ENCODE results near the gene ZDHHC12. TPM values are rescaled to one million over a fixed set of nuclear protein-coding genes. Genes with fewer than 3 reads are reported as not detected.
A peak's percentile ranks its signal among the peaks of the same experiment; 100 is the strongest.

The ZDHHC12 gene
- polyA plus RNA-seq, 3 donors = 50.0 to 72.7 (median 68.4) TPM

DNA sequence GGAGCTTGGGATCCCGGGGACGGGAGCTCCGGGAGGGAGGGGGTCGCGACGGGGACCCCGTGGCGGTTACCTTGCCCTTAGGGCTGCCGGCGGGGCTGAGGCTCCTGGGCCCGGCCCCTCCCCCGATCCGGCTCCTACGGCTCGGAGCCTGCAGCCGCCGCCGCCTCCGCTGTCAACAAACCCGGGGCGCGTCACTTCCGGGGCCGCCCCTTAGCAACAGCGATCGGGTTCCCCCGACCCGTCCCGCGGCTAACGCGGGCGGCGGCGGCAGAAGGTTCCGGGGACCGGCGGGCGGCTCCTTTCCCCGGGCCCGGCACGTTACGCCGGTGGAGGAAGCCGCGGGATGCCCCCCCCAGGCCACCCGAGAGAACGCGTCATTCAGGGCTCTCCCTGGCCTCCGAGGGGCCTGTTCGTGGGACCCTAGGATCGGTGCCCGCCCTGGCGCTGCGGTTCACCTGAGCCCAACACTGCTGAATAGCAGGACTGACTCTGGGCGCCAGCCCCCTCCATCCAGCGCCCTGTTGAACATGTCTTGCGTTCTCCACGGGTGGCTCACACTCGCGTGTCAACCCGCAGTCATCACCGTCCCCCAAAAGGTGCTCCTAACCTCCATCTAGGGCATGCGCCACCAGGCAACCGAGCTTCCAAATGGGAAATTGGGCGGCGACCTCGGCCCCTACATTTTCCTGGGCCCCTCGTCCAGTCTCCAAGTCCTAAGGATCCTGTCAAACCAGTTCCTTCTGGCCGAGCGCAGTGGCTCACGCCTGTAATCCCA lies 48.0 kb upstream of the ZDHHC12 start, which contains the start of gene ZER1:
Gene ZER1 (minus strand): TSS at position 183 of the 775 bp plus-strand sequence. CDS start 16,362 bp downstream, outside the sequence.
- intact Hi-C loops (cut with micrococcal nuclease) = loop anchor here (1.0 to 5.0 kb wide), 3 partner anchors 15 to 110 kb away; partner anchors contain the start of genes TBC1D13 (in 2 of the 2), KYAT1 (in 1 of the 2) and LRRC8A (in 1 of the 2)
- Histone ChIP-seq H4K20me1 (ENCODE audit: insufficient read depth, low read length) (no peaks in the 10 kb centered on the region), H2AFZ (ENCODE audit: insufficient read depth, low read depth, low read length, poor library complexity, severe bottlenecking) (peak within 1 kb of the TSS; percentile 98), H3K27me3 (ENCODE audit: control insufficient read depth in 2 of 2, insufficient read depth in 2 of 2, low read length in 2 of 2) (no peaks in the 10 kb centered on the region), H3K9me3 (replicated peaks in 1 of 2; ENCODE audit: control insufficient read depth in 1 of 2, insufficient read depth in 1 of 2, low read length in 2 of 2) (peaks cover 8 to 13% of the 10 kb centered on the region in 2 donors), H3K27ac (ENCODE audit: low read depth in 1 of 2, low read length in 2 of 2) (peak within 1 kb of the TSS; percentile 85 to 93), H3K9ac (ENCODE audit: insufficient read depth, low read length, poor library complexity, severe bottlenecking) (peak within 1 kb of the TSS; percentile 94), H3K4me3 (replicated peaks in 1 of 3; ENCODE audit: low read depth in 2 of 3, low read length in 3 of 3) (peak within 1 kb of the TSS; percentile 70 to 97 (median 90)), H3K4me2 (replicated peaks; ENCODE audit: extremely low read depth, low read length, poor library complexity, severe bottlenecking) (peak within 1 kb of the TSS; percentile 94), H3K4me1 (ENCODE audit: control insufficient read depth in 1 of 2, insufficient read depth in 2 of 2, low read length in 2 of 2) (peaks cover 8 to 25% of the 10 kb centered on the region in 2 donors), H3K36me3 (replicated peaks in 1 of 2; ENCODE audit: control insufficient read depth in 1 of 2, insufficient read depth in 2 of 2, low read length in 2 of 2) (peaks cover 2 to 7% of the 10 kb centered on the region in 2 donors), H3K79me2 (ENCODE audit: insufficient read depth, low read length) (peaks cover 30% of the 10 kb centered on the region)
- WGBS (ENCODE audit: insufficient coverage) = under 1% methylated on average over 72 of the region's 72 CpGs
- H3K36me3 Mint-ChIP-seq = peaks cover 6 to 13% of the 10 kb centered on the region in 2 donors
- DNase-seq = peak; percentile 87 to 92 (median 89)
- H3K9me3 Mint-ChIP-seq = peaks cover 3 to 21% (median 15%) of the 10 kb centered on the region in 7 donors
- peaks cover 3 to 4% (median 3%) of the 10 kb centered on the region in 3 donors for H3K27me3 Mint-ChIP-seq (ENCODE audit: low read depth in 3 of 3)
- TF ChIP-seq, protein P1, sequence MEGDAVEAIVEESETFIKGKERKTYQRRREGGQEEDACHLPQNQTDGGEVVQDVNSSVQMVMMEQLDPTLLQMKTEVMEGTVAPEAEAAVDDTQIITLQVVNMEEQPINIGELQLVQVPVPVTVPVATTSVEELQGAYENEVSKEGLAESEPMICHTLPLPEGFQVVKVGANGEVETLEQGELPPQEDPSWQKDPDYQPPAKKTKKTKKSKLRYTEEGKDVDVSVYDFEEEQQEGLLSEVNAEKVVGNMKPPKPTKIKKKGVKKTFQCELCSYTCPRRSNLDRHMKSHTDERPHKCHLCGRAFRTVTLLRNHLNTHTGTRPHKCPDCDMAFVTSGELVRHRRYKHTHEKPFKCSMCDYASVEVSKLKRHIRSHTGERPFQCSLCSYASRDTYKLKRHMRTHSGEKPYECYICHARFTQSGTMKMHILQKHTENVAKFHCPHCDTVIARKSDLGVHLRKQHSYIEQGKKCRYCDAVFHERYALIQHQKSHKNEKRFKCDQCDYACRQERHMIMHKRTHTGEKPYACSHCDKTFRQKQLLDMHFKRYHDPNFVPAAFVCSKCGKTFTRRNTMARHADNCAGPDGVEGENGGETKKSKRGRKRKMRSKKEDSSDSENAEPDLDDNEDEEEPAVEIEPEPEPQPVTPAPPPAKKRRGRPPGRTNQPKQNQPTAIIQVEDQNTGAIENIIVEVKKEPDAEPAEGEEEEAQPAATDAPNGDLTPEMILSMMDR (IDR thresholded peaks at IDR 0.05) = no peak
- peak within 1 kb of the TSS; percentile 98 for H3K4me3 Mint-ChIP-seq
- H3K4me1 Mint-ChIP-seq = peaks cover 26% of the 10 kb centered on the region
- H3K27ac Mint-ChIP-seq = peak within 1 kb of the TSS; percentile 91 to 96 (median 95)

DNA sequence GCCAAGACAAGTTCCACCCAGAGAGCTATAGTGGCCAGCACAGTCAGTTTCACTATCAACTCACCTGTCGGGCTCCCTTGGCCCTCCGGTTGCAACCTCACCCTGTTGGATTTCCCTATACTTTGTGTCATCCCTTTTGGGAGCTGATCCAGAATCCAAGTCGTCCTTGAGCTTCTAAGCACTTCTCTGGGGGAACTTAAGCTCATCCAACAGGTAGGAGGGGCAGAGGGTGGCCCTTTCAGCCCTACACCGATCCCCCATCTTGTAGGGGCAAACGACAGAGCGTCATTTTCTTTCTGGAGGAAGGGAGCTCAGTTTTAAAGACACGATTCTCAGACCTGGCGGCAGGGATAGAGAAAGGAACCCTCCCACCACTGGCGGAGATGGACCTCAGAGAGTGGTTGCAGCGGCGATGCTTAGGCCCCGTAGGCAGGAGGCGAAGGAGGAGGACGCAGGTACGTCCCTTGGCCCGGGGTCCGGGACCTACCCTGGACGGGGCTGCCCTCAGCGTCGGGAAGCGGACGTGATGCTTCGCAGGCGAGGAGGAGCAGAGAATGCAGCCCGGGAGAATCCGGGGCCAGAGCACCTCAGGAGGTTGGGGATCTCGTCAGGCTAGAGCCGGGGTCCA lies 47.3 kb upstream of the ZDHHC12 start:
- Histone ChIP-seq H3K9me3 (replicated peaks in 1 of 2; ENCODE audit: control insufficient read depth in 1 of 2, insufficient read depth in 1 of 2, low read length in 2 of 2) (peaks cover 7 to 10% of the 10 kb centered on the region in 2 donors), H3K79me2 (ENCODE audit: insufficient read depth, low read length) (peaks cover 30% of the 10 kb centered on the region), H3K4me2 (replicated peaks; ENCODE audit: extremely low read depth, low read length, poor library complexity, severe bottlenecking) (peak overlapping the region; percentile 94), H3K27ac (ENCODE audit: low read depth in 1 of 2, low read length in 2 of 2) (peak overlapping the region; percentile 41 to 93), H3K27me3 (ENCODE audit: control insufficient read depth in 2 of 2, insufficient read depth in 2 of 2, low read length in 2 of 2) (no peaks in the 10 kb centered on the region), H2AFZ (ENCODE audit: insufficient read depth, low read depth, low read length, poor library complexity, severe bottlenecking) (peak overlapping the region; percentile 98), H3K4me3 (replicated peaks in 1 of 3; ENCODE audit: low read depth in 2 of 3, low read length in 3 of 3) (peak overlapping the region; percentile 70 to 97 (median 90)), H3K4me1 (ENCODE audit: control insufficient read depth in 1 of 2, insufficient read depth in 2 of 2, low read length in 2 of 2) (peaks cover 8 to 25% of the 10 kb centered on the region in 2 donors), H4K20me1 (ENCODE audit: insufficient read depth, low read length) (no peaks in the 10 kb centered on the region), H3K9ac (ENCODE audit: insufficient read depth, low read length, poor library complexity, severe bottlenecking) (peak overlapping the region; percentile 94), H3K36me3 (replicated peaks in 1 of 2; ENCODE audit: control insufficient read depth in 1 of 2, insufficient read depth in 2 of 2, low read length in 2 of 2) (peaks cover 2 to 7% of the 10 kb centered on the region in 2 donors)
- H3K36me3 Mint-ChIP-seq = peaks cover 6 to 13% of the 10 kb centered on the region in 2 donors
- 0% methylated on average over 22 of the region's 28 CpGs for WGBS (ENCODE audit: insufficient coverage)
- peak overlapping the region; percentile 98 for H3K4me3 Mint-ChIP-seq
- intact Hi-C loops (cut with micrococcal nuclease) = loop anchor here in 1 of 2 donors (5.0 kb wide), 1 partner anchor 111 kb away; the partner anchor contains the start of genes KYAT1 and LRRC8A
- DNase-seq = no peak
- TF ChIP-seq, protein P1 (IDR thresholded peaks at IDR 0.05) = no peak
- H3K9me3 Mint-ChIP-seq = peaks cover 3 to 15% (median 11%) of the 10 kb centered on the region in 7 donors
- peaks cover 3 to 4% (median 3%) of the 10 kb centered on the region in 3 donors for H3K27me3 Mint-ChIP-seq (ENCODE audit: low read depth in 3 of 3)
- H3K27ac Mint-ChIP-seq = peak overlapping the region; percentile 91 to 95 (median 93)
- H3K4me1 Mint-ChIP-seq = peaks cover 26% of the 10 kb centered on the region
